HG02870 (cell line): ENCODE data around the gene FBXW7.

ENCODE experiments used
- ATAC-seq: cut with Tn5 transposase; IDR thresholded peaks from one replicate; pipeline ENCODE4 v1.9.1; 2021; ENCODE audit warnings: mild to moderate bottlenecking, moderate library complexity; ENCODE audit not compliant: unreplicated experiment

FBXW7 gene

GRCh38 chr4:152294765-152295164 lies 241.1 kb downstream of the FBXW7 start:
- ATAC-seq = no peak

GRCh38 chr4:152294331-152294730 lies 241.6 kb downstream of the FBXW7 start:
- no peak for ATAC-seq

- no peak for ATAC-seq
These were observed 242.4 kb downstream of the FBXW7 start for GRCh38 chr4:152293527-152293926.

- ATAC-seq = no peak
These were observed 245.4 kb downstream of the FBXW7 start for GRCh38 chr4:152290366-152290921.

GRCh38 chr4:152289941-152290340 lies 246.0 kb downstream of the FBXW7 start:
- ATAC-seq = no peak

- ATAC-seq = no peak
These were observed 246.4 kb downstream of the FBXW7 start for GRCh38 chr4:152289541-152289940.

- no peak for ATAC-seq
These were observed 252.0 kb downstream of the FBXW7 start for GRCh38 chr4:152283801-152284470.

- no peak for ATAC-seq
These were observed 254.1 kb downstream of the FBXW7 start for GRCh38 chr4:152281822-152282221.

GRCh38 chr4:152281211-152281610 lies 254.7 kb downstream of the FBXW7 start:
- ATAC-seq = no peak

- no peak for ATAC-seq
These were observed 256.7 kb downstream of the FBXW7 start for GRCh38 chr4:152279234-152279566.

- no peak for ATAC-seq
These were observed 257.2 kb downstream of the FBXW7 start for GRCh38 chr4:152278505-152279233.

GRCh38 chr4:152278172-152278504 lies 257.8 kb downstream of the FBXW7 start:
- no peak for ATAC-seq

GRCh38 chr4:152277333-152277732 lies 258.6 kb downstream of the FBXW7 start:
- ATAC-seq = no peak

GRCh38 chr4:152273343-152273742 lies 262.5 kb downstream of the FBXW7 start:
- no peak for ATAC-seq
